ENCODE measurements around the gene SP3.

GRCh38 chr2:173886613-173887012 lies 78.6 kb downstream of the SP3 start:
- TF ChIP-seq POLR2A (IDR thresholded peaks at IDR 0.05), result no peak
- TF ChIP-seq CTCF (IDR thresholded peaks at IDR 0.05), result no peak
- TF ChIP-seq POLR2AphosphoS5 (IDR thresholded peaks at IDR 0.05), result no peak
- TF ChIP-seq EP300 (IDR thresholded peaks at IDR 0.05), result no peak

Measured in gastroesophageal sphincter (tissue), 3 donors.